ENCODE measurements around the gene DHRSX.
"Not testable (repeated sequence)": the region's sequence is repeated elsewhere in the genome, so short reads cannot be mapped to it uniquely, and the experiment has no call there.

DHRSX gene

DNA sequence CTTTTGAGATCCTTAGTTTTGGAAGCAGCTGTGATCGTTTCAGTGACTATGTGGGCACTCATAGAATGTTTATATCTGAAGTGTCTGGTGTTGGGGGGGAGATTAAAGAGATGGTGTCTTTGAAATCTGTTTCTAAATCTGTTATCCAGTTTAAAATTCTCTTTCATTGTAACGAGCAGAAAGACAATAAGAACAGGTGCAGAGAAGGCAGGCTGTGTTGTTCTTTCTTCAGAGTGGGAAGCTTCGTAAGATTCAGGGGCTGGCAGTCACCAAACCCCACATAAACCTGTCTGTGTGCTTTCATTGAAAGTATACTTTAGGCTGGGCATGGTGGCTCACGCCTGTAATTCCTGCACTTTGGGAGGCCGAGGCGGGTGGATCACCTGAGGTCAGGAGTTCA, 16.3 kb upstream of the DHRSX start:
- Histone ChIP-seq H3K9me3 (ENCODE audit: control insufficient read depth in 1 of 2, low read length in 2 of 2) (no peaks in the 10 kb centered on the region), H3K27me3 (ENCODE audit: low read depth, low read length) (no peaks in the 10 kb centered on the region), H3K4me1 (ENCODE audit: control insufficient read depth in 1 of 2, insufficient read depth in 2 of 2, low read length in 2 of 2) (no peaks in the 10 kb centered on the region), H3K36me3 (ENCODE audit: control insufficient read depth in 1 of 2, insufficient read depth in 2 of 2, low read length in 2 of 2) (no peaks in the 10 kb centered on the region), H3K27ac (ENCODE audit: low read length) (no peak overlapping the region), H3K4me3 (ENCODE audit: low read depth in 1 of 2, low read length in 2 of 2) (no peak overlapping the region)

DNA sequence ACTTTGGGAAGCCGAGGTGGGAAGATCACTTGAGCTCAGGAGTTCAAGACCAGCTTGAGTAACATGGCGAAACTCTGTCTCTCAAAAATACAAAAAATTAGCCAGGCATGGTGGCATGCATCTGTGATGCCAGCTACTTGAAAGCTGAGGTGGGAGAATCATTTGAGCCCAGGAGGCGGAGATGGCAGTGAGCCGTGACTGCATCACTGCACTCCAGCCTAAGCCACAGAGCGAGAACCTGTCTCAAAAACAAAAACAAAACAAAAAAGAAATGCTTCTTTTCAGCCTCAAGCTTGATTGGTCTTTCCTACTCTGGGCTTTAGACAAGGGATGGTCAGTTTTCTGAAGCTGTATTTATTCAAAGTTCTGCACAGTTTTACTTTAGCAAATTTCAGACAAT, 15.8 kb upstream of the DHRSX start:
- Histone ChIP-seq H3K9me3 (ENCODE audit: control insufficient read depth in 1 of 2, low read length in 2 of 2) (no peaks in the 10 kb centered on the region), H3K36me3 (ENCODE audit: control insufficient read depth in 1 of 2, insufficient read depth in 2 of 2, low read length in 2 of 2) (no peaks in the 10 kb centered on the region), H3K4me3 (ENCODE audit: low read depth in 1 of 2, low read length in 2 of 2) (no peak overlapping the region), H3K27me3 (ENCODE audit: low read depth, low read length) (no peaks in the 10 kb centered on the region), H3K4me1 (ENCODE audit: control insufficient read depth in 1 of 2, insufficient read depth in 2 of 2, low read length in 2 of 2) (no peaks in the 10 kb centered on the region), H3K27ac (ENCODE audit: low read length) (no peak overlapping the region)

DNA sequence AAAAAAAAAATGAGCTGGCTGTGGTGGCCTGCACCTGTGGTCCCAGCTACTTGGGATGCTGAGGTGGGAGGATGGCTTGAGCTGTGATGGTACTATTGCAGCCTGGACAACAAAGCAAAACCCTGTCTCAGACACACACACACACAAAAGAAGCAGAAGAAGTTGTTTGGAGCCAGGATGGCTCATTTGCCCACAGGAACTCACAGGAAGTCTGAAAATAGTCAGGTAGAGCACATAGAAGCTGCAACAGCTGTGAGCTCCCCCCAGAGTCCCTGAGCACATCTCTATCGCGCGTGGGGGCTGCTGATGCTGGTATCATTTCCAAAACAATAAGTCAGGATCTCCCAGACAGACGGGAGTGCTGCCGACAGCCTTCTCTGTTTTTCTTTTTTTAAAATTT, 13.4 kb upstream of the DHRSX start:
- H3K27me3 ChIP-seq (ENCODE audit: low read depth, low read length): no peaks in the 10 kb centered on the region
- H3K4me3 ChIP-seq (ENCODE audit: low read depth in 1 of 2, low read length in 2 of 2): no peak overlapping the region
- H3K4me1 ChIP-seq (ENCODE audit: control insufficient read depth in 1 of 2, insufficient read depth in 2 of 2, low read length in 2 of 2): no peaks in the 10 kb centered on the region
- no peak overlapping the region for H3K27ac ChIP-seq (ENCODE audit: low read length)
- H3K36me3 ChIP-seq (ENCODE audit: control insufficient read depth in 1 of 2, insufficient read depth in 2 of 2, low read length in 2 of 2): no peaks in the 10 kb centered on the region
- no peaks in the 10 kb centered on the region for H3K9me3 ChIP-seq (ENCODE audit: control insufficient read depth in 1 of 2, low read length in 2 of 2)

DNA sequence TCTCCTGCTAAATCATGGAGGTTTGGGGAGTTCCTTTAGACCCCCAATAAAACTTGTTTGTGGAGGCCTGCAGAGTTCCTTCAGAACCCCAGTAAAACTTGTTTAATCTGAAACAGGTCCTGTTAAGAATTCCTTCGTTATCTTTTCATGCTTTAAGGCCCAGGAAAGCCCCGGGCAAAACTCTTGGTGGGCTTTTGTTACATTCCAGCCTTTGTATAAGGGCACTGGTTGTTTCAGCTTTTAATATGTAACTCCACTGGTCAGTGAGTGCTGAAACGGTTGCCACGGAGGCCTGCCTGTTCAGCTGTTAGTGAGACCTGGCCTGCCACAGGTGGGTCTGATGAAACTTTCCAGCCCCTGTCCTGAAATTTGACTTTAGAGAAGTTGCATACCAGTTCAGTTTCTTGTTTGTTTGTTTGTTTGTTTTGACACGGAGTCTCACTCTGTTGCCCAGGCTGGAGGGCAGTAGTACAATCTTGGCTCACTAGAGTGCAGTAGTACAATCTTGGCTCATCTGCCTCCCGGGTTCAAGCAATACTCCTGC, 12.4 kb upstream of the DHRSX start:
- no peaks in the 10 kb centered on the region for H3K36me3 ChIP-seq (ENCODE audit: control insufficient read depth in 1 of 2, insufficient read depth in 2 of 2, low read length in 2 of 2)
- no peak overlapping the region for H3K4me3 ChIP-seq (ENCODE audit: low read depth in 1 of 2, low read length in 2 of 2)
- no peaks in the 10 kb centered on the region for H3K4me1 ChIP-seq (ENCODE audit: control insufficient read depth in 1 of 2, insufficient read depth in 2 of 2, low read length in 2 of 2)
- H3K27ac ChIP-seq (ENCODE audit: low read length): no peak overlapping the region
- H3K9me3 ChIP-seq (ENCODE audit: control insufficient read depth in 1 of 2, low read length in 2 of 2): no peaks in the 10 kb centered on the region
- H3K27me3 ChIP-seq (ENCODE audit: low read depth, low read length): no peaks in the 10 kb centered on the region

DNA sequence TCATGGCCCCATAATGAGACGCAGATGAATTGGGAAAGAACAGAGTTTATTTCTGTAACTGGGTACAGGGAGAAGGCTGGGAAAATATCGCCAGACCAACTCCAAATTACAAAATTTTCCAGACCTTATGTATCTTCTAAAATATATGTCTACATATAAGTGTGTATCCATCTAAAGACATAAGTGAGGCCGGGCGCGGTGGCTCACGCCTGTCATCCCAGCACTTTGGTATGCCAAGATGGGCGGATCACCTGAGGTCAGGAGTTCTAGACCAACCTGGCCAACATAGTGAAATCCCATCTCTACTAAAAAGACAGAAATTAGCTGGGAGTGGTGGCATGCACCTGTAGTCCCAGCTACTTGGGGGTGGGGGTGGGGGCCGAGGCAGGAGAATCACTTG, 11.7 kb upstream of the DHRSX start:
- Histone ChIP-seq H3K4me1 (ENCODE audit: control insufficient read depth in 1 of 2, insufficient read depth in 2 of 2, low read length in 2 of 2) (no peaks in the 10 kb centered on the region), H3K27me3 (ENCODE audit: low read depth, low read length) (no peaks in the 10 kb centered on the region), H3K36me3 (ENCODE audit: control insufficient read depth in 1 of 2, insufficient read depth in 2 of 2, low read length in 2 of 2) (no peaks in the 10 kb centered on the region), H3K4me3 (ENCODE audit: low read depth in 1 of 2, low read length in 2 of 2) (no peak overlapping the region), H3K9me3 (ENCODE audit: control insufficient read depth in 1 of 2, low read length in 2 of 2) (no peaks in the 10 kb centered on the region), H3K27ac (ENCODE audit: low read length) (no peak overlapping the region)

DNA sequence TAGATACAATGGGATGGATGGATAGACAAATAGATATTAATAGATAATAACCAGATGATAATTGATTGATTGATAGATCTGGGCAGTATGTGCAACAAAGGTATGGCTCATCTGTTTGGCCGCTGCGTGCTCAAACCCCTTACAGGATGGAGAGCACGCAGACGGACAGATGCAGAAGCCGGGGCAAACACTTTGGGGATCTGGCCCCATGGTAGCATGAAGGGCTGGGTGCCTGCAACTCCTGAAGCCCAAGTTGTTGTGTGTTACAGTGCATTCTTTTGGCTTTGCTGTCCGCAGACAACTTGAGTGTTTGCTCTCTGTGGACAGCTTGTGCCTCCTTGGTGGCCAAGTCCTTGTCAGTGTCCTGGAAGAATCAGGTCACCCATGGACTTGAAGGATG, 10.6 kb upstream of the DHRSX start:
- Histone ChIP-seq H3K4me1 (ENCODE audit: control insufficient read depth in 1 of 2, insufficient read depth in 2 of 2, low read length in 2 of 2) (no peaks in the 10 kb centered on the region), H3K4me3 (ENCODE audit: low read depth in 1 of 2, low read length in 2 of 2) (no peak overlapping the region), H3K27me3 (ENCODE audit: low read depth, low read length) (no peaks in the 10 kb centered on the region), H3K9me3 (ENCODE audit: control insufficient read depth in 1 of 2, low read length in 2 of 2) (no peaks in the 10 kb centered on the region), H3K27ac (ENCODE audit: low read length) (no peak overlapping the region), H3K36me3 (ENCODE audit: control insufficient read depth in 1 of 2, insufficient read depth in 2 of 2, low read length in 2 of 2) (no peaks in the 10 kb centered on the region)

DNA sequence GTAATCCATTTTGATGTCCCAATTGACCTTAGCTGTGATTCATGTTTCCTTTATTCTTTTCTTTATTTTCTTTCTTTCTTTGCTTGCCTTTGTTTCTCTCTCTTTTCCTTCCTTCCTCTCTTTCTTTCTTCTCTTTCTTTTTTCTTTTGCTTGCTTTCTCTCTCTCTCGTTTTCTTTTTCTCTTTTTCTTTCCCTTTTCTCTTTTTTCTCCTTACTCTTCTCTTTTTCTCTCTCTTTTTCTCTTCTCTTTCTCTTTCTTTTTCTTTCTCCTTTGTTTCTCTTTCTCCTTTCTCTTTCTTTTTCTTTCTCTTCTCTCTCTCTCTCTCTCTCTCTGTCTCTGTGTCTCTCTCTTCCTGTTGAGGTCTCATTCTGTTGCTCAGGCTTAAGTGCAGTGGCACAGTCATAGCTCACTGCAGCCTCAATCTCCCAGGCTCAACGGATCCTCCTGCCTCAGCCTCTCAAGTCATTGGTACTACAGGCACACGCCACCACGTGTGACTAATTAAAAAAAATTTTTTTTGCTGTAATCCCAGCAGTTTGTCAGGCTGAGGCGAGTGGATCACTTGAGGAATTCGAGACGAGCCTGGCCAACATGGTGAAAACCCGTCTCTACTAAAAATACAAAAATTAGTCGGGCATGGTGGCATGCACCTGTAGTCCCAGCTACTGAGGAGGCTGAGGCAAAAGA, 8.0 kb upstream of the DHRSX start:
- H3K36me3 ChIP-seq (ENCODE audit: control insufficient read depth in 1 of 2, insufficient read depth in 2 of 2, low read length in 2 of 2): no peaks in the 10 kb centered on the region
- H3K27ac ChIP-seq (ENCODE audit: low read length): no peak overlapping the region
- H3K4me1 ChIP-seq (ENCODE audit: control insufficient read depth in 1 of 2, insufficient read depth in 2 of 2, low read length in 2 of 2): no peaks in the 10 kb centered on the region
- no peaks in the 10 kb centered on the region for H3K9me3 ChIP-seq (ENCODE audit: control insufficient read depth in 1 of 2, low read length in 2 of 2)
- H3K4me3 ChIP-seq (ENCODE audit: low read depth in 1 of 2, low read length in 2 of 2): no peak overlapping the region
- H3K27me3 ChIP-seq (ENCODE audit: low read depth, low read length): no peaks in the 10 kb centered on the region

DNA sequence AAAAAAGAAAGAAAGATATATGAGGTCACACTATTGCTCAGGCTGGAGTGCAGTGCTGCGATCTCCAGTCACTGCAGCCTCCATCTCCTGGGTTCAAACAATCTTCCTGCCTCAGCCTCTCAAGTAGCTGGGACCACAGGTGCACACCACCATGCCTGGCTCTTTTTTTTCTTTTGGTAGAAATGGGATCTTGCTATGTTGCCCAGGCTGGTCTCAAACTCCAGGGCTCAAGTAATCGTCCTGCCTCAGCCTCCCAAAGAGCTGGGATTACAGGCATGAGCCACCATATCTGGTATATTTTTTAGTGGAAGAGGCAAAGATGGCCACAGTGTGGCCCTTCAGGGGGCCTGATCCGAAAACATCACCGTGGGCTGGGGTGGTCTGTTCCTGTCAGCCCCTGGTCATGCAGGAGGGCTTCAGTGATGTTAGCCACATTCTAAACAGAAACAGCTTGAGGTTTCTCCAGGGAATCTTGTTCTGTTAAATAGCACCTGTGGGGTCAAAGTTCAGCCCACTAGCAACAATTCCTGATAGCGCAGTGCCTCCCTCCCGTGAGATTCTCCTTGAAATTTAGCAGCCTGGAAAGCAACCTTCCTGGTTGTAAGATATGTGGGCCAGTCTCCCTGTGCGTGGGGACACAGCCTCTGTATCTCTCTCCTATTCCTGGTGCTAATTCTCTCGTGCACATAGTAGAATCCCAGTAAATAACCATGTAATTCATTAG, 7.3 kb upstream of the DHRSX start:
- H3K36me3 ChIP-seq (ENCODE audit: control insufficient read depth in 1 of 2, insufficient read depth in 2 of 2, low read length in 2 of 2): no peaks in the 10 kb centered on the region
- H3K9me3 ChIP-seq (ENCODE audit: control insufficient read depth in 1 of 2, low read length in 2 of 2): no peaks in the 10 kb centered on the region
- H3K27ac ChIP-seq (ENCODE audit: low read length): no peak overlapping the region
- H3K4me1 ChIP-seq (ENCODE audit: control insufficient read depth in 1 of 2, insufficient read depth in 2 of 2, low read length in 2 of 2): no peaks in the 10 kb centered on the region
- no peaks in the 10 kb centered on the region for H3K27me3 ChIP-seq (ENCODE audit: low read depth, low read length)
- H3K4me3 ChIP-seq (ENCODE audit: low read depth in 1 of 2, low read length in 2 of 2): no peak overlapping the region

DNA sequence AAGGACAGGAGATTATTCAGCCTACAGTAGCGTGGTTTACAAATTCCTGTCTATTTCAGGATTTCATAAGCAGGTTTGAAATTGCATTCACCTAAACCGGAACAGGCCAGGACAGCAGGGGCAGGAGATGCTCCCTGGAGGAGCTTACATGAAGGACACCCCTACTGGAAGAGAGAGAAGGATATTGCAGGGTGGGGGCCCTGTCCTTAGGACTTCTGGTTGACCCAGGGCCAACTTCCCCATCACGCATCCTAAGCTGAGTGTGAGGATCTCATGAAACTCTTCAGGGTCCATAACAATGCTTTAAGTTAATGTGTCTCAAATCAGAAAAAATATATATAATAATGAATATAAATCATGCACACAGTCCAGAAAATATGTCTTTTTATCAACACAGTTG, 6.4 kb upstream of the DHRSX start:
- Histone ChIP-seq H3K4me3 (ENCODE audit: low read depth in 1 of 2, low read length in 2 of 2) (no peak overlapping the region), H3K27me3 (ENCODE audit: low read depth, low read length) (no peaks in the 10 kb centered on the region), H3K36me3 (ENCODE audit: control insufficient read depth in 1 of 2, insufficient read depth in 2 of 2, low read length in 2 of 2) (no peaks in the 10 kb centered on the region), H3K4me1 (ENCODE audit: control insufficient read depth in 1 of 2, insufficient read depth in 2 of 2, low read length in 2 of 2) (no peaks in the 10 kb centered on the region), H3K9me3 (ENCODE audit: control insufficient read depth in 1 of 2, low read length in 2 of 2) (no peaks in the 10 kb centered on the region), H3K27ac (ENCODE audit: low read length) (no peak overlapping the region)

DNA sequence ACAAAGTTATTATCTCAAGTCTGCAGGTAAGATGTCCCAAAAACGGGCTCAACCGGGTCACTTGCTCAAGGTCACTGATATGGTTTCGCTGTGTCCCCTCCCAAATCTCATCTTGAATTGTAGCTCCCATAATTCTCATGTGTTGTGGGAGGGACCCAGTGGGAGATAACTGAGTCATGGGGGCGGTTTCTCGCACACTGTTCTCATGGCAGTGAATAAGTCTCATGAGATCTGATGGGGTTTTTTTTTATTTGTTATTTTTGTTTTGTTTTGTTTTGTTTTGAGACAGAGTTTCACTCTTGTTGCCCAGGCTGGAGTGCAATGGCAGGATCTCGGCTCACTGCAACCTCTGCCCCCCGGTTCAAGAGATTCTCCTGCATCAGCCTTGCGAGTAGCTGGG, 4.6 kb upstream of the DHRSX start:
- H3K36me3 ChIP-seq (ENCODE audit: control insufficient read depth in 1 of 2, insufficient read depth in 2 of 2, low read length in 2 of 2); H3K9me3 ChIP-seq (ENCODE audit: control insufficient read depth in 1 of 2, low read length in 2 of 2); H3K27ac ChIP-seq (ENCODE audit: low read length); H3K4me3 ChIP-seq (ENCODE audit: low read depth in 1 of 2, low read length in 2 of 2); H3K4me1 ChIP-seq (ENCODE audit: control insufficient read depth in 1 of 2, insufficient read depth in 2 of 2, low read length in 2 of 2); H3K27me3 ChIP-seq (ENCODE audit: low read depth, low read length): not testable (repeated sequence)

DNA sequence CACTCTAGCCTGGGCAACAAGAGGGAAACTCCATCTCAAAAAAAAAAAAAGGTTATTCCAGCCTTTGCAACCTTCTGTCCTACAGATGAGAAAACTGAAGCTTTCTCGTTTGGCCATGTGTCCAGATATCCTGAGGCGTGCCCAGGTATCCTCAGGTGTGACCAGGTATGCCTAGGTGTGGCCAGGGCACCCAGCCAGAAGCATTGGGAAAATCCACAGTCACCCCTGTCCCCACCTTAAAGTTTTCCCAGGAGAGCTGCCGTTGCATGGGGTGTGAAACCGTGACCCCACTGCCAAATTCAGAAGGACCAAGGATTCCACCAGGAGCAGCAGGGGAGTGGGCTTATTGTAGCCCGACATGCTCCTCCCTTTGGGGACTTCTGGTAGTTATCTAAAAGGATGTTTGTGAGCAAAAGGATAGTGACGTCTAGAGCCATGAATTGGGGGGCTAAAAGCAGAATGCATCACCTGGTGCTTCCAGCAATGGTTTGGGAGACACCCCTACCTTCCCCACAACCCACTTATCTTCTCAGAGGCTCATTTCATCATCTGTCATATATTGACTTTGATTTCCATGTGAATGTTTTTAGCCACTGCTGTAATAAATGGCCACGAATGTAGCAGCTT, 4.0 kb upstream of the DHRSX start:
- Histone ChIP-seq H3K9me3 (ENCODE audit: control insufficient read depth in 1 of 2, low read length in 2 of 2) (no peaks in the 10 kb centered on the region), H3K36me3 (ENCODE audit: control insufficient read depth in 1 of 2, insufficient read depth in 2 of 2, low read length in 2 of 2) (no peaks in the 10 kb centered on the region), H3K27ac (ENCODE audit: low read length) (no peak overlapping the region), H3K27me3 (ENCODE audit: low read depth, low read length) (no peaks in the 10 kb centered on the region), H3K4me3 (ENCODE audit: low read depth in 1 of 2, low read length in 2 of 2) (no peak overlapping the region), H3K4me1 (ENCODE audit: control insufficient read depth in 1 of 2, insufficient read depth in 2 of 2, low read length in 2 of 2) (peaks cover 0 to under 1% of the 10 kb centered on the region in 2 donors)
